Retinal pigment epithelial cell (primary cell): ENCODE measurements around the gene CYTH4.
A peak's percentile ranks its signal among the peaks of the same experiment; 100 is the strongest.

Source experiments
- DNase-seq: peaks from one replicate; pipeline ENCODE4 v3.0.0-alpha.2; 2010; ENCODE audit warnings: low read depth
- H3K4me3 ChIP-seq: 2 replicates; pipeline ENCODE4 v1.5.1; 2011; ENCODE audit warnings: mild to moderate bottlenecking, low read length, control low read depth, moderate library complexity
- TF ChIP-seq, protein P1 (sequence below): conservative IDR thresholded peaks from 2 replicates; pipeline ENCODE4 v1.5.1; 2011; ENCODE audit warnings: low read depth, low read length, control low read depth, inconsistent platforms

CYTH4 gene

DNA sequence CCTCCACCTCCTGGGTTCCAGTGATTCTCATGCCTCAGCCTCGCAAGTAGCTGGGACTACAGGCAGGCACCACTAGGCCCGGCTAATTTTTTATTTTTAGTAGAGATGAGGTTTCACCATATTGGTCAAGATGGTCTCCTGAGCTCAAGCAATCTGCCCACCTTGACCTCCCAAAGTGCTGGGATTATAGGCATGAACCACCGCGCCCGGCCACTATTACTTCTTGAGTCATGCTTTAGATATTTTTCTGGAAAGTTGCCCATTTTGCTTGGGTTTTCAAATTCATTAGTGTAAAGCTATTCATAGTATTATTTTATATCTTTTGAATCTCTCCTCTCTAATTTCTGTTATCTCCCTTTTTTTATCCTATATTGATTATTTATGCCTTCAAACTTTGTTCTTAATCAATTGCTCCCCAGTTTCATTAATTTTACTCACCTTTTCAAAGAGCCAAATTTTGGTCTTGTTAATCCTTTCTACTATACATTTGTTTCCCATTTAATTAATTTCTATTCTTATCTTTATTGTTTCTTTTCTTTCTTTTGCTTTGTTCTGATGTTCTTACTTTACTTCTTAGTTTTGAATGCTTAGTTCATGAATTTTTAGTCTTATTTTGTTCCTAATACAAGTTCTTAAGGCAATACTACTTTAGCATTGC is 28.0 kb upstream of the CYTH4 start:
- peak; percentile 59 for DNase-seq
- H3K4me3 ChIP-seq, result no peak overlapping the region
- TF ChIP-seq, protein P1, sequence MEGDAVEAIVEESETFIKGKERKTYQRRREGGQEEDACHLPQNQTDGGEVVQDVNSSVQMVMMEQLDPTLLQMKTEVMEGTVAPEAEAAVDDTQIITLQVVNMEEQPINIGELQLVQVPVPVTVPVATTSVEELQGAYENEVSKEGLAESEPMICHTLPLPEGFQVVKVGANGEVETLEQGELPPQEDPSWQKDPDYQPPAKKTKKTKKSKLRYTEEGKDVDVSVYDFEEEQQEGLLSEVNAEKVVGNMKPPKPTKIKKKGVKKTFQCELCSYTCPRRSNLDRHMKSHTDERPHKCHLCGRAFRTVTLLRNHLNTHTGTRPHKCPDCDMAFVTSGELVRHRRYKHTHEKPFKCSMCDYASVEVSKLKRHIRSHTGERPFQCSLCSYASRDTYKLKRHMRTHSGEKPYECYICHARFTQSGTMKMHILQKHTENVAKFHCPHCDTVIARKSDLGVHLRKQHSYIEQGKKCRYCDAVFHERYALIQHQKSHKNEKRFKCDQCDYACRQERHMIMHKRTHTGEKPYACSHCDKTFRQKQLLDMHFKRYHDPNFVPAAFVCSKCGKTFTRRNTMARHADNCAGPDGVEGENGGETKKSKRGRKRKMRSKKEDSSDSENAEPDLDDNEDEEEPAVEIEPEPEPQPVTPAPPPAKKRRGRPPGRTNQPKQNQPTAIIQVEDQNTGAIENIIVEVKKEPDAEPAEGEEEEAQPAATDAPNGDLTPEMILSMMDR, result no peak

DNA sequence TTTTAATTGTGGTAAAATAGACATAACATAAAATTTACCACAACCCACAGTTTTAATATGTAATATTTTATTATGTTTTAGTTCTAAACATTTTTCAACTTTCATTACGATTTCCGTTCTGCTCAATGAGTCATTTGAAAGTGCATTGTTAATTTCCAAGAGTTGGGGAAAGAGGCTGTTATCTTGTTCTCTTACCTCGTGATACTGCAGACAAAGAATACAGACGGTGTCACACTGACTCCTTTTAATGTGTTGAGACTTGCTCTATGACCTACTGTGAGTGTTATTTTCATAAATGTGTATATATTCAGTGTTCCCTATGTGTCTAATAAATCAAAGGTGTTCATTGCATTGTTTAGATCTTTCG is 27.5 kb upstream of the CYTH4 start:
- DNase-seq, result peak; percentile 42
- H3K4me3 ChIP-seq, result no peak overlapping the region
- TF ChIP-seq, protein P1, result no peak

DNA sequence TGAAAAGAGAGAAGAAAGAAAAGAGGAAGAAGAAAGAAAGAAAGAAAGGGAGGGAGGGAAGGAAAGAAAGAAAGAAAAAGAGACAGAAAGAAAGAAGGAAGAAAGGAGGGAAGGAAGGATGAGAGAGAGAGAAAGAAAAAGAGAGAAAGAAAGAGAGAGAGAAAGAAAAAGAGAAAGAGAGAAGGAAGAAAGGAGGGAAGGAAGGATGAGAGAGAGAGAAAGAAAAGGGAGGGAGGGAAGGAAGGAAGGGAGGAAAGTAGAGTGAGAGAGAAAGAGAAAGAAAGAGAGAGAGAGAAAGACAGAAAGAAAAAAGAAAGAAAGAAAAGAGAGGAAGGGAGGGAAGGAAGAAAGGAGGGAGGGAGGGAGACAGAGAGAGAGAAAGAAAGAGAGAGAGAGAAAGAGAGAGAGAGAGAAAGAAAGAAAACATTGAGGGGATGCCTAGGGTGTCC is 26.7 kb upstream of the CYTH4 start:
- TF ChIP-seq, protein P1, result no peak

DNA sequence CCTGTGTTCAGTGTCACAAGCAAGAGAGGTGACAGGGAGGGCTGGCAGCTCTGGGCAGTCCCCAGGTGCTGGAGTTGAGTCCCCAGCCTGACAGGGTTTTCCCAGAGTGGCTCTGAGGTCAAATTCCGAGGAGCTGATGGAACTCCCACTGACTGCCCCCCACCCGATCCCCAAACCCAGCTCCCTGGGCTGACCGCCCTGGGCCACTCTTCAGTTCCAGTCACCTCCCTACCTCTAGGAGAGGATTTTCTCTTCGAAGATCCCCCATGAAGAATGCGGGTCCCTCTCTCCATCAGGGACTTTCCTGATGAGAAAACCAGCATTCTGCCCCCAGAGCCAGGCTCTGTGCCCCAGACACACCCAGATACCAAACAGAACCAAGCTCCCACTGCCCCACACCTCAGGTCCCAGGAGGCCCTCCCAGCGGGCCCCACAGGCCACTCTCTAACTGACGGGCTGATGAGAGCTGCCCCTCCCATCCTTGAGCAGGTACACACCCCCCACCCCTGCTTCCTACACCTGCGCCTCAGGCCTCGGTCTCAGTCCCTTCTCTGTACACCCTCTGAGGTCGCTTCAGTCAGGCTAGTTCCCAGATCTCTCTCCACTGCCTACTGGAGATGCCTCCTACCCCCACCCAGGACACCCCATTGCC is 26.1 kb upstream of the CYTH4 start:
- no peak for DNase-seq
- TF ChIP-seq, protein P1, result no peak
- H3K4me3 ChIP-seq, result no peak overlapping the region

More for the DNA sequence above, 26.7 kb upstream of the CYTH4 start:
- no peak overlapping the region for H3K4me3 ChIP-seq
- no peak for DNase-seq

DNA sequence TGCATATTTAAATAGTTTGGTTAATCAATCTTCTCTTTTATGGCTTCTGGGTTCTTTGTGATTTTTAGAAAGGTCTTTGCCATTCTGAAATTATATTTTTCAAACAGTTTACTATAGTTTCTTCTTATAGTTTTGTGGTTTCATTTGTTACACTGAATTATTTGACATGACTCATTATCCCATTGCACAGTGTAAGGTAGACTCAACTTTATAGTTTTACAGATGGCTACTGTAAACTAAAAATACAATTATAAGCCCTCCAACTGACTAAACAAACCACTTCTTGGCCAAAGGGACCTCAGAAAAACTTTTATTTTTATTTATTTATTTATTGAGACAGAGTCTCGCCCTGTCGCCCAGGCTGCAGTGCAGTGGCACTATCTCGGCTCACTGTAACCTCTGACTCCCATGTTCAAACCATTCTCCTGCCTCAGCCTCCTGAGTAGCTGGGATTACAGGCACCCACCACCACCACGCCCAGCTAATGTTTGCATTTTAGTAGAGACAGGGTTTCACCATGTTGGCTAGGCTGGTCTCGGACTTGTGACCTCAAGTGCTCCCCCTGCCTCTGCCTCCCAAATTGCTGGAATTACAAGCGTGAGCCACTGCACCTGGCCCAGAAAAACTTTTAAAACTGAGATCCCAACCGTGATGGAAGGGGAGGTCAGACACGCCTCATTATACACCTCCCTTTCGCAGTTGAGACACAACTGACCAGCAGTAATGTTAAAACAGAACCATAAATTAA is 24.1 kb upstream of the CYTH4 start:
- DNase-seq, result no peak
- TF ChIP-seq, protein P1, result no peak
- no peak overlapping the region for H3K4me3 ChIP-seq

GRCh38 chr22:37258753-37259401 is 23.4 kb upstream of the CYTH4 start:
- peak overlapping the region; percentile 21 for H3K4me3 ChIP-seq
- TF ChIP-seq, protein P1, result no peak
- DNase-seq, result no peak
